Fibroblast of skin of scalp (primary cell): ENCODE data around the gene PTCRA.

Source experiments
- DNase-seq: peaks from one replicate; pipeline ENCODE4 v3.0.0-alpha.2; 2013

Gene PTCRA

GRCh38 chr6:42974919-42975505 is 59.2 kb downstream of the PTCRA start:
- DNase-seq = no peak
